Activated naive CD8-positive, alpha-beta T cell (primary cell): Measurements from ENCODE around the gene SEMA3D.

Experiments used
- H3K27ac Mint-ChIP-seq: one replicate; pipeline ENCODE4 v1.8.0; 2021; ENCODE audit warnings: mixed read lengths
- H3K27me3 Mint-ChIP-seq: one replicate; pipeline ENCODE4 v1.8.0; 2021; ENCODE audit warnings: mixed read lengths
- H3K36me3 Mint-ChIP-seq: one replicate; pipeline ENCODE4 v1.8.0; 2021; ENCODE audit warnings: mixed read lengths
- H3K4me1 Mint-ChIP-seq: one replicate; pipeline ENCODE4 v1.8.0; 2021; ENCODE audit warnings: low read depth, mixed read lengths
- H3K4me3 Mint-ChIP-seq: one replicate; pipeline ENCODE4 v1.8.0; 2021; ENCODE audit warnings: mild to moderate bottlenecking, mixed read lengths
- H3K9me3 Mint-ChIP-seq: one replicate; pipeline ENCODE4 v1.8.0; 2021; ENCODE audit warnings: low read depth, mixed read lengths

SEMA3D gene

GRCh38 chr7:85023916-85024315, 162.9 kb downstream of the SEMA3D start:
- H3K4me1 Mint-ChIP-seq, result no peaks in the 10 kb centered on the region
- peaks cover 7% of the 10 kb centered on the region for H3K27me3 Mint-ChIP-seq
- H3K36me3 Mint-ChIP-seq, result no peaks in the 10 kb centered on the region
- H3K27ac Mint-ChIP-seq, result no peak overlapping the region
- no peak overlapping the region for H3K4me3 Mint-ChIP-seq
- no peaks in the 10 kb centered on the region for H3K9me3 Mint-ChIP-seq

DNA sequence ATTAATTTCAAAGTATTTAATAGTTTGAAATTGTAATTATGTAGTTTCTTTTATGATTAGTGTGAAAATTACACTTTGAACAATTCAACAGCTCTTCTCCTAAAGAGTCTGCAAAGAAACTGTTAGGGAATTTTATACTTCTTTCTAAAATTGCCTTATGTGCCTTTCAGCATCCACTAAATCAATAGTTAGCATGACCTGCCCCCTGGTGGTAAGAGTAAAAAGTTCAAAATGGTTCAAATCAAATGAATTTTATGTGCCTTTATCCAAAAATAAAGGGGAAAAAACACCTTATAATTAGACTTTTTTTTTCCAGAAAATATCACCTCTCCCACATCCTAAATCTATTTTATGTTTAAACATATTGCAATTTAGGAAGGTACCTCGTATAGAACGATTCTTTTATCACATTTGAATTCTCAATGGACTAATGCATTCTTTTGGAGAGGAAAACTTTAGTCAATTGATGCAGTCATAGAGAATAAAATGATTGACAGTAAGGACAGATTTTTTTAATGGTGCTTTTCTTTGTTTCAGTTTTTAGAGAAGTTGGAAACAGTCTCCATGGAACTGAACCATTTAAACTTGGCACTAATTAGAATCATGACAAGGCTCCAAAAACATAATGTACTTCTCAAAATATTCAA, 163.7 kb downstream of the SEMA3D start:
- Mint-ChIP-seq H3K4me3 (no peak overlapping the region), H3K4me1 (no peaks in the 10 kb centered on the region), H3K36me3 (no peaks in the 10 kb centered on the region), H3K9me3 (no peaks in the 10 kb centered on the region), H3K27me3 (peaks cover 7% of the 10 kb centered on the region), H3K27ac (no peak overlapping the region)

GRCh38 chr7:85022064-85022697, 164.7 kb downstream of the SEMA3D start:
- Mint-ChIP-seq H3K9me3 (no peaks in the 10 kb centered on the region), H3K27me3 (peaks cover 5% of the 10 kb centered on the region), H3K36me3 (no peaks in the 10 kb centered on the region), H3K4me3 (no peak overlapping the region), H3K4me1 (no peaks in the 10 kb centered on the region), H3K27ac (no peak overlapping the region)

- no peak overlapping the region for H3K27ac Mint-ChIP-seq
- H3K4me1 Mint-ChIP-seq, result no peaks in the 10 kb centered on the region
- H3K36me3 Mint-ChIP-seq, result no peaks in the 10 kb centered on the region
- no peaks in the 10 kb centered on the region for H3K9me3 Mint-ChIP-seq
- no peak overlapping the region for H3K4me3 Mint-ChIP-seq
- H3K27me3 Mint-ChIP-seq, result peaks cover 7% of the 10 kb centered on the region
Observed at GRCh38 chr7:85021101-85021704, 165.7 kb downstream of the SEMA3D start.

DNA sequence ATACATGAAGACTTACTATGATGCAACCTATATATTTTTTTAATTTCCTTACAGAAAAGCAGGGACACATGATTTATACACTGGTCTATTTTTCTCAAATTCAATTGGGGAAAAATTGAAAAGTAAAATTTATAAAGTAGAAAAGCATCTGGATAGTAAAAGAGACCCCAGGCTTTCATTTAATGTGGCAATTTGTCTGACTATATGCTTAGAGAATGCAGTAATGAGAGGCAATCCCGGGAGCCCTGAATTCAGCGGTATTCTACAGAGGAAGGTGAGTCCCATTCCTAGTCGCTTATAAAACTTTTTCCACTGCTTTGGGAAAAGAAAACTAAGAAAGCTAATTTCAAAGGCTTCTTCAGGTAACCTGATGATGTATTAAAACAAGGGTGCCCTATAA, 167.1 kb downstream of the SEMA3D start:
- Mint-ChIP-seq H3K36me3 (no peaks in the 10 kb centered on the region), H3K27me3 (peaks cover 7% of the 10 kb centered on the region), H3K4me3 (no peak overlapping the region), H3K4me1 (no peaks in the 10 kb centered on the region), H3K27ac (no peak overlapping the region), H3K9me3 (no peaks in the 10 kb centered on the region)

- Mint-ChIP-seq H3K27me3 (peaks cover 5% of the 10 kb centered on the region), H3K4me3 (no peak overlapping the region), H3K36me3 (no peaks in the 10 kb centered on the region), H3K27ac (no peak overlapping the region), H3K9me3 (no peaks in the 10 kb centered on the region), H3K4me1 (no peaks in the 10 kb centered on the region)
Observed at GRCh38 chr7:85019176-85019575, 167.7 kb downstream of the SEMA3D start.

DNA sequence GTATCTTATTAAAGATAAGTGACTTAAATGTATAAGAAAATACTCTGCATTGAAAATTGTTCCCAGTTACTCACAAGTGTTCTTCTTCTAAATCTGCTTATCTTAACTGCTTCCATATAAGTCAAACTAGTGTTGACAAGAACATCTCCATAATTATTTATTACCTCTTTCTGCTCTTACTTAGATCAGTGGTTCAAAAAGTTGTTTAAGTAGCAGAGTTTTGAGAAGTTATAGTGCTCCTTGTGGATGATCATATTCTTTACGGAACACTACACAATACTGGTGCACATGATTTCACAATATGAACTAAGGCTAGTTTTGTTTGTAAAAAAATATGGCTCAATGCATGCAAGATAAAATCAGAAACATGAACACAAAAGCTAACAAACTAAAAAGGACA, 168.4 kb downstream of the SEMA3D start:
- no peaks in the 10 kb centered on the region for H3K9me3 Mint-ChIP-seq
- H3K27me3 Mint-ChIP-seq, result peaks cover 5% of the 10 kb centered on the region
- H3K36me3 Mint-ChIP-seq, result no peaks in the 10 kb centered on the region
- H3K4me1 Mint-ChIP-seq, result no peaks in the 10 kb centered on the region
- H3K4me3 Mint-ChIP-seq, result no peak overlapping the region
- no peak overlapping the region for H3K27ac Mint-ChIP-seq

DNA sequence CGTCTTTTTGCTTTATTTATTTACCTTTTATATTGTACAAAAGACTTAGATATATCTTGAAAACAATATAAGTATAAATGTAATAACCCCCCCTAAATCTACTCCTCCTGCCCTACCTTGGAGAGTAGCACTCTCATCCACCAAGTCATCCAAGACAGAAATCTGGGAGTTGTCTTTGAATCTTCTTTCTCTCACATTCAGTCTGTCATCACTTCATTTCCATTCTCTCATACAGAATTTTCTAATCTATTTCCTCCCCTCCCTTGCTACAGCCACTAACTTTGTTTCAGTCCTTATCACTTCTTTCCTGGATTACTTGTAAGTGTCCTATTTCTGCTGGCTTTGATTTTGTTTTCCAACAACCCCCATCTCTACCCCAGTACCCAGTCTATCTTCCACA, 170.6 kb downstream of the SEMA3D start:
- Mint-ChIP-seq H3K36me3 (no peaks in the 10 kb centered on the region), H3K27ac (no peak overlapping the region), H3K27me3 (peaks cover 2% of the 10 kb centered on the region), H3K4me3 (no peak overlapping the region), H3K9me3 (no peaks in the 10 kb centered on the region), H3K4me1 (no peaks in the 10 kb centered on the region)

GRCh38 chr7:85014936-85015660, 171.8 kb downstream of the SEMA3D start:
- peaks cover 2% of the 10 kb centered on the region for H3K27me3 Mint-ChIP-seq
- no peaks in the 10 kb centered on the region for H3K36me3 Mint-ChIP-seq
- no peak overlapping the region for H3K27ac Mint-ChIP-seq
- H3K9me3 Mint-ChIP-seq, result no peaks in the 10 kb centered on the region
- H3K4me1 Mint-ChIP-seq, result no peaks in the 10 kb centered on the region
- H3K4me3 Mint-ChIP-seq, result no peak overlapping the region

- H3K27me3 Mint-ChIP-seq, result no peaks in the 10 kb centered on the region
- no peaks in the 10 kb centered on the region for H3K36me3 Mint-ChIP-seq
Observed at GRCh38 chr7:85011127-85011526, 175.7 kb downstream of the SEMA3D start.

GRCh38 chr7:85010306-85010705, 176.6 kb downstream of the SEMA3D start:
- no peaks in the 10 kb centered on the region for H3K9me3 Mint-ChIP-seq
- H3K36me3 Mint-ChIP-seq, result no peaks in the 10 kb centered on the region
- H3K4me3 Mint-ChIP-seq, result no peak overlapping the region
- H3K27ac Mint-ChIP-seq, result no peak overlapping the region
- no peaks in the 10 kb centered on the region for H3K27me3 Mint-ChIP-seq
- H3K4me1 Mint-ChIP-seq, result no peaks in the 10 kb centered on the region

More at GRCh38 chr7:85011127-85011526, 175.7 kb downstream of the SEMA3D start:
- H3K4me3 Mint-ChIP-seq, result no peak overlapping the region
- H3K4me1 Mint-ChIP-seq, result no peaks in the 10 kb centered on the region
- H3K27ac Mint-ChIP-seq, result no peak overlapping the region
- no peaks in the 10 kb centered on the region for H3K9me3 Mint-ChIP-seq

DNA sequence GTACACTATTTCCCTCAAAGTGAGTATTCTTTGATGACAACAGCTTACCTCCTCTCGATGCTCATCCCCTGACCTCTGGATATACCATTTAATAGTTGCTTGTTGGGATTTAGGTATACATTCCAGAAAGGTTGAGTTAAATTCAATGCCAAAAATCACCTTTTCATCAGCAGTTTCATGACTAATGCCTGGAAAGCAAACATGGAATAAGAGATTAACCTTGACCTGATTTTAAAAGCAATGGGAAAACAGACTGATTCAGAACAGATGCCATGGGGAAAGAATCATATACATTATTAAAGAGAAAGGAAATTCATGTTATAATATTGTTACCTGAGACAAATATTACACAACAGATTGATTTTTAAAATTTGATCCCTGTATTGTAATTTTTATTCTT, 180.1 kb downstream of the SEMA3D start:
- Mint-ChIP-seq H3K27ac (no peak overlapping the region), H3K36me3 (no peaks in the 10 kb centered on the region), H3K4me1 (no peaks in the 10 kb centered on the region), H3K4me3 (no peak overlapping the region), H3K27me3 (no peaks in the 10 kb centered on the region), H3K9me3 (no peaks in the 10 kb centered on the region)

GRCh38 chr7:85004402-85004801, 182.5 kb downstream of the SEMA3D start:
- H3K27me3 Mint-ChIP-seq, result peaks cover 2% of the 10 kb centered on the region
- H3K4me3 Mint-ChIP-seq, result no peak overlapping the region
- no peaks in the 10 kb centered on the region for H3K4me1 Mint-ChIP-seq
- H3K9me3 Mint-ChIP-seq, result no peaks in the 10 kb centered on the region
- H3K27ac Mint-ChIP-seq, result no peak overlapping the region
- no peaks in the 10 kb centered on the region for H3K36me3 Mint-ChIP-seq

DNA sequence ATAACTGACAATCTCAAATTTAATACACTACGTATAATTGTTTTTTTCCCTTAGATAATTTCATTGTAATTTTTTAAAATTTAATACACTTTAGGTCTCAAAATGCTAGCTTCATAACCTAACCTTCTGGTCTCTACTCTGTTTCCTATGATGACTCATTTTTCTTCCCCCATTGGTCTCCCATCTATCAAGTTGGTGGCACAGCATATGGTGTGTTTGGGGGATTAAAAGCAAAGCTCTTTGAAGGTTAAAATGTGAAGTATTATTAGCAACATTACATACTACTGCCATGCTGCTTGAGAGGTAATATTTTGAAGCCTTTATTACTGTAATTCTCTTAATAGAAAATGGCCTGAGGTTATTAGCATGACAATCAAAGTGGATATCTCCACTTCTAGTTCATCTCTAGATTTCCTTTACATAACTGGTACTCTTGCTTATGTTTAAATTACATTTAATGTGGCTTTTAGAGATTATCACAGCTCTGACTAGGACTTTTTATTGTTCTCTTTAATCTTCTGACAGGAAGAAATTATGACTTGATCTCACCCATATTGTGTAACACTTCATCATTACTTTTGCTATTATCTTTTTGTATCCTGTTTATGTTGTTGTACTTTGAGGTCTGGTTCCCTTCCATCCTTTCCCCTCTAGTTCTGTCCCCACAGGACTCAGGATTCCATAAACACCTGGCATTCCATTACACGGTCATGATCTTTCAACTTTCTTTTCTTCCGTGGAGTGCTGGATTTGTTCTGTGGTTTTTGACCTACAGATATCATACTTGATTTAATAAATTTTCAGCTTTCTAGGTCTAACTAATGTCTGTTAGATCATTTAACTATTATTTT, 185.1 kb downstream of the SEMA3D start:
- Mint-ChIP-seq H3K36me3 (no peaks in the 10 kb centered on the region), H3K4me3 (no peak overlapping the region), H3K27ac (no peak overlapping the region), H3K27me3 (peaks cover 4% of the 10 kb centered on the region), H3K9me3 (no peaks in the 10 kb centered on the region), H3K4me1 (no peaks in the 10 kb centered on the region)
